Measurements from ENCODE around the gene SCFD2. TPM values are rescaled to one million over a fixed set of nuclear protein-coding genes. Genes with fewer than 3 reads are reported as not detected.
"Not testable (repeated sequence)": the region's sequence is repeated elsewhere in the genome, so short reads cannot be mapped to it uniquely, and the experiment has no call there.

Gene SCFD2
- total RNA-seq, 2 experiments from 2014 or later: 12.6 to 14.6 TPM

DNA sequence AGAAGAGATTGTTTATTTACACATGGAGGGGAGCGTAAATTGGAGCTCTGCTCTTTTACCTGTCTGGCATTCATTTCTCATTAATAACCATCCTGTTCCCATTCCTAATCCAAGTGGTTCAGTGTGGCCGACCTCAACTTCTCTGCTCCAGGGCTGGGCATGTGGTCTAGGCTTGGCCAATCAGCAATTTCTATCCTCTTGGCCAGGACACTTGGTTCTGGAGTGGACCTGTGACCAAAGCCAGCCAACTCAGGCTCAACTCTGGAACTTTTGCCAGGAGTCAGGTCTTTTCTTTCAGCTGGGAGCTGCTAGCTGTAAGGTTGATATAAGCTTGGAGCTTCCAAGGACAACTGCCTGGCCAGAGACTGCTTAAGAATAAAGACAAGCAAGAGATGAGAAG lies 519.4 kb downstream of the SCFD2 start:
- Mint-ChIP-seq H3K27ac (no peak overlapping the region), H3K9me3 (no peaks in the 10 kb centered on the region), H3K4me1 (peaks cover 4% of the 10 kb centered on the region), H3K27me3 (no peaks in the 10 kb centered on the region), H3K36me3 (ENCODE audit: low read depth) (no peaks in the 10 kb centered on the region), H3K4me3 (no peak overlapping the region)
- POLR2A ChIA-PET: no interaction called here
- CTCF ChIA-PET: interaction anchor here (0.6 kb wide), 1 partner anchor 470 kb away, joined by 3 read pairs; no protein-coding TSS in a partner anchor
- no peak for DNase-seq

DNA sequence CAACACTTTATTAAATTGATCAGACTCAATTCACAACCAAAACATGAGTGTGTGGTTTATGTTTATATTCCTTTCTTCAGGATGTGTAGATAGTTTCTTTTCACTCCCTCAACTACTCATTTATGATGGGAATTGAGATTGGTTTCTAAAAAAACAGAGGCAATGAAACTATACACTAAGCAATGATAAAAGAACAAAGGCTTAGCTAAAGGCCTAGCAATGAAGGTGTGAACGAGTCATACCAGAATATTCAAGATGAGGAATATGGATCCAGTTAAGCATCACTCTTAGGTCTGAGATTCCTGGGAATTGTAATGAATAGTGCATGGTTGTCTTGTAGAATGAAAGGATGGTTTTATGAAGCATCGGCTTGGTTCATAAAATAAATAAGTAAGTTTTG lies 521.3 kb downstream of the SCFD2 start:
- no peaks in the 10 kb centered on the region for H3K9me3 Mint-ChIP-seq
- no peak overlapping the region for H3K27ac Mint-ChIP-seq
- no peak overlapping the region for H3K4me3 Mint-ChIP-seq
- ChIA-PET CTCF (no interaction called here), POLR2A (no interaction called here)
- H3K27me3 Mint-ChIP-seq: no peaks in the 10 kb centered on the region
- H3K36me3 Mint-ChIP-seq (ENCODE audit: low read depth): no peaks in the 10 kb centered on the region
- no peak for DNase-seq
- peaks cover 4% of the 10 kb centered on the region for H3K4me1 Mint-ChIP-seq

DNA sequence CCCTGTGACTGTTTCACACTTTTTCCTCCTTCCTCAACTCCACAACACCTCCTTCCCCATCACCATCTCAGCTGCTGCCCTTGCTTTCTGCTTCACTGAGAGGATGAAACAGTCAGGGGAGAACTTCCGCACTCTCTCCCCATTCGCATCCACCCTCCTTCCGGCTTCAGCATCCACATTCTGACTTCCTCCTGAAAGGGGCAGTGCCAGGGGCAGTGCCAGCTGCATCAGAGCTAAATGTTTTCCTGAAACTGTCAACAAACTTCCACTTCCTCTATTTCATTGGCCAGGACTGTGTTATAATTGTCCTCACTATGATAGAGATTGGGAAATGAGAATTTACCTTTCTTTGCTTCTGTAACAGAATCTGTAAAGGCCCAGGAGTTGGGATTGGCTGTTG lies 521.9 kb downstream of the SCFD2 start:
- no peak overlapping the region for H3K4me3 Mint-ChIP-seq
- H3K9me3 Mint-ChIP-seq: no peaks in the 10 kb centered on the region
- H3K27me3 Mint-ChIP-seq: peaks cover 4% of the 10 kb centered on the region
- CTCF ChIA-PET: no interaction called here
- H3K36me3 Mint-ChIP-seq (ENCODE audit: low read depth): no peaks in the 10 kb centered on the region
- no peak for DNase-seq
- peaks cover 4% of the 10 kb centered on the region for H3K4me1 Mint-ChIP-seq
- POLR2A ChIA-PET: no interaction called here
- no peak overlapping the region for H3K27ac Mint-ChIP-seq

DNA sequence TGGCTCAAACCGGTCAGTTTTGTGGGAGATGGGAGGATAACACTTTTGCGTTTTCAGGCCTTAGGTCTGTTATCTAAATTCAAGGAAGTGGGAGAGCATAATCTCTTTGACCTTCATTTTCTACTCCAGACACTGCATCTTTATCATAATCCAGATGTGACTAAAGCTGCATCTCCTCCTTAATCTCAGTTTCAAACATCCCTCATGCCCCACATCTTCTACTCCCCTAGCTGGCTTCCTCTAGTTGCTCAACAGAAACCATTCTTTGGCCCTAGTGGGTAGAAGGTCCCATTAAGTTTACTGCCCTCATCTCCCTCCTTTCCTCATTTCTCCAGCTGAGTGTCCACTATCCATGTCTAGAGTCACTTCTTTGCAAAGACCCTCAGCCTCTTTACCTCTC lies 522.5 kb downstream of the SCFD2 start:
- Mint-ChIP-seq H3K27me3 (peaks cover 4% of the 10 kb centered on the region), H3K27ac (no peak overlapping the region), H3K36me3 (ENCODE audit: low read depth) (no peaks in the 10 kb centered on the region), H3K4me1 (peaks cover 4% of the 10 kb centered on the region), H3K4me3 (no peak overlapping the region), H3K9me3 (no peaks in the 10 kb centered on the region)
- CTCF ChIA-PET: no interaction called here
- POLR2A ChIA-PET: no interaction called here
- no peak for DNase-seq

DNA sequence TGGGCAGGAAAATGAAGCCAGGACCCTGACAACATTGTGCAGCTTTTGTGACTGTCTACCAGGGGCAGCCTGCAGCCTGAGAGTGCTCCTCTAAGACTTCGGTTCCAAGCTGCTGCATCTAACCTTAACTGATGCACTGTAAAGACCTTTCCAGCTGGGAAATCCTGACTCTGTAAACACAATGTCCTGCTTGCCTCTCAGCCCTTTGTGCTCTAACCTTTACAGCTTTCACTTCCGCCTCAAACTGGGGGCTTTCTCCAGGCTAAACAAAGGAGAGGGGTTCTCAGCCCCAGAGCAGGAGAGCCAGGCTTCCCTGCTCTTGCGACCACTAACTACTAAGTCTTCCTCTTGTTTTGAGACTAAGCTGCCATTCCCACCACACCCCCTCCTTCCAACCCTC lies 523.1 kb downstream of the SCFD2 start:
- Mint-ChIP-seq H3K27ac (no peak overlapping the region), H3K36me3 (ENCODE audit: low read depth) (no peaks in the 10 kb centered on the region), H3K4me1 (peaks cover 2% of the 10 kb centered on the region), H3K27me3 (peaks cover 4% of the 10 kb centered on the region), H3K4me3 (no peak overlapping the region), H3K9me3 (no peaks in the 10 kb centered on the region)
- no peak for DNase-seq
- POLR2A ChIA-PET: no interaction called here
- CTCF ChIA-PET: no interaction called here

DNA sequence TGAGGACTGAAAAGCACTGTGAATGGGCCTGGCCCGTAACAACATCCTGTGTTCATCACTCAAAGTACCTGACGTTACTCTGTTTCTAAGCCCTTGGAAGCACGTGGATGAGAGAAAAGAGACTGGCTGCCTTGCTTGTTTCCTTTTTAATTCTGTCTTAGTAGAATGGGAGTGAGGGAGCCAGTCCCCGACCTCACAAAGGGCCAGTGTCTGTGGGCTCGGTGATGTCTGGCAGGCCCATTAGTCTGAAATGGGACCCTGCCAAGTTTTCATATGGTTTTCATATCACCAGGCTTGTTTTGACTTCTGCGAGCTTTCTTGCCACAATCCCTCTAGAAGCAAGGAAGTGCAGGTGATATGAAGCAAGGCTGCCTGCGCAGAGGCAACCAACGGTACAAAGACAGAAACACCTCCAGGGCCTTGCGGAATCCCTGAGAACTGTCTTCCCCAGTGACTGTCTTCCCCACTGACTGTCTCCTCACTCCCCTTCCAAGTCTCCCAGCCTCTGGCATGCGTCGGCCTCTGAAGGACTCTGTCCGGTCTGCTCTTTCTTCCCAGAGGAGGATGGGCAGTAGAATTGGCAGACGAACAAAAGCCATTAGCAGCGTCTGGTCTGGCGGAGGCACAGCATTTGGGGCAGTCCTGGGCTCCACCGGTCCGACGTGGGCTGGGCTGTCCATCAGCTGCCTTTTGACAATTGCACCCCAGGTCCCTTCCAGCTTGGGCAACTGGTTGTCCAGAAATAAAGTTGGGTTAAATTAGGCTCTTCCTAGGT lies 524.0 kb downstream of the SCFD2 start:
- no peak for DNase-seq
- Mint-ChIP-seq H3K27ac (no peak overlapping the region), H3K27me3 (peaks cover 4% of the 10 kb centered on the region), H3K36me3 (ENCODE audit: low read depth) (no peaks in the 10 kb centered on the region), H3K4me1 (peaks cover 2% of the 10 kb centered on the region), H3K4me3 (no peak overlapping the region), H3K9me3 (no peaks in the 10 kb centered on the region)
- CTCF ChIA-PET: no interaction called here
- POLR2A ChIA-PET: no interaction called here

DNA sequence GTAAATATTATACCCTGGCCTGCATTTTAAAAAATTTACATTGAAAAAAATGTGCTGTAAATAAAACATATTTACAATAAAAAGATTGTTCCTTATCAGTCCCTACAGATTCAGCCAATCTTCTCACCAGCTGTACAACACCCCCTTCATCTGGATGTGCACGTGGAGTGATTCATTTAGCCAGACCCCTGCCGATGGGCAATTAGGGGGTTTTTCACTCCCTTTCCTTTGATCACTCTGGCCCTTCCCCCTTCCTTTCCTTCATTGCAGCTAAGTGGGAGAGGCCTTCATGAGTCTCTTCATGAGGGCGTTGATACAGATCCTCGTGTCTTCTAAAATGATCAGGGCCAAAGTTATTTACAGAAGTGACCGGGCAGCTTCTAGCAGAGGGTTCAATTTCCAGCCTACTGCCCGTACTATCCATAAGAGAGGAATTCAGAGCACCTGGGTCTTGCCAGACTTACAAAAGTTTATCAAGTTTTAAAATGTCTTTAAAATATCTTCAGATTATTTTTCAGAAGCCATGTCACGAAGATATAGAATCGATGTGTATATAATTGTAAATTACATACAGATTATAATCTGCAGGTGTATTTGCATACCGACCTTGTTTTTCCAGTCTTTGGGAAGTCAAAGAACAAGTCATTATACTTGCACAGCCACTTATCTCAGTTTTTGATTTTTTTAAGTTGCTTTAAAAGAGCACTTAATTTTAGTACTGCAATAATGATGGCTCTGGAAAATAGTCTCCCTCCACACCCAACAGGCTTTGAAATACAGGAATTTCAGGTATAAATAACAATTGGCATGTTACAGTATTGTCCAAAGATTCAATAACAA lies 525.1 kb downstream of the SCFD2 start:
- no peak overlapping the region for H3K4me3 Mint-ChIP-seq
- peaks cover 4% of the 10 kb centered on the region for H3K27me3 Mint-ChIP-seq
- H3K4me1 Mint-ChIP-seq: peaks cover 2% of the 10 kb centered on the region
- ChIA-PET CTCF (no interaction called here), POLR2A (no interaction called here)
- H3K9me3 Mint-ChIP-seq: no peaks in the 10 kb centered on the region
- no peaks in the 10 kb centered on the region for H3K36me3 Mint-ChIP-seq (ENCODE audit: low read depth)
- DNase-seq: no peak
- no peak overlapping the region for H3K27ac Mint-ChIP-seq

DNA sequence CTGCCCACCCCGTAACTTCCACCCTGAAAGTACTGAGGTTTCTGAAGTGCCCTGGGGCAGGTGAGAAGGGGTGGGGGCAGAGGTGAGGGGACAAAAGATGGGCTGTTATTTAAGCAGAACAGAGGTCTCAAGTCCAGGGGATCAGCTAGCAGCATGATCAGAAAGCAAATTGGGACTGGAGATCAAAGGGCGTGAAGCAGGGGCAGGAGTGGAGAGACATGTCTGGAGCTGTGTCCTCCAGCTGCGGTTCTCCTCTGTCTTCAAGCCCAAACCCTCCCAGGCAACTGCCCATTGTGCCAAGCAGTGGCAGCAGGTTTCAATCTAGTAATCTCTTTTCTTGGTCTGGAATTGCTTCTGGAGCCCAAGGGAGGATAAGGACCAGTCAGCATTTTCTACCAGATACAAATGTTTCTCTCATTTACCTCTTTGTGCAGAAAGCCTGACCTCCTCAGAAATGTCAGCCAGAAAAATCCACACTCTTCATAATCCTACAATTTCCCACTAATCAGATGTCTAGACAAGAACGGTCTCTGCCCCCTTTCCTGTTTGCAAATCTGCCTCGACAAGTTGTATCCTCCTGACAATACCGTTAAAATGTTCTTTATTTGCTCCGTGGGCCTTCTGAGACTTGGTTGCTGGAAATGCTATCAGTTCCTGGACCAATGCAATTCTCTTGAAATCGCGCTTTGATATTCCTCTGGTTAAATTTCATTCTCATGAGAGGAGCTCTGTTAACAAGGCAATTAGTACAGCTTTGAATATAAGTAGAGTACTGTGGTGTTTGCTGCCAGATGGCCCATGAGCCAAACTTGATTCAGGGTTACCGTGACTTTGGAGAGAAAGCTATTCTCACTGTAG lies 526.9 kb downstream of the SCFD2 start:
- Mint-ChIP-seq H3K4me1 (peaks cover 2% of the 10 kb centered on the region), H3K36me3 (ENCODE audit: low read depth) (no peaks in the 10 kb centered on the region), H3K27ac (no peak overlapping the region), H3K27me3 (peaks cover 4% of the 10 kb centered on the region), H3K9me3 (no peaks in the 10 kb centered on the region), H3K4me3 (no peak overlapping the region)
- no peak for DNase-seq
- ChIA-PET CTCF (no interaction called here), POLR2A (no interaction called here)

DNA sequence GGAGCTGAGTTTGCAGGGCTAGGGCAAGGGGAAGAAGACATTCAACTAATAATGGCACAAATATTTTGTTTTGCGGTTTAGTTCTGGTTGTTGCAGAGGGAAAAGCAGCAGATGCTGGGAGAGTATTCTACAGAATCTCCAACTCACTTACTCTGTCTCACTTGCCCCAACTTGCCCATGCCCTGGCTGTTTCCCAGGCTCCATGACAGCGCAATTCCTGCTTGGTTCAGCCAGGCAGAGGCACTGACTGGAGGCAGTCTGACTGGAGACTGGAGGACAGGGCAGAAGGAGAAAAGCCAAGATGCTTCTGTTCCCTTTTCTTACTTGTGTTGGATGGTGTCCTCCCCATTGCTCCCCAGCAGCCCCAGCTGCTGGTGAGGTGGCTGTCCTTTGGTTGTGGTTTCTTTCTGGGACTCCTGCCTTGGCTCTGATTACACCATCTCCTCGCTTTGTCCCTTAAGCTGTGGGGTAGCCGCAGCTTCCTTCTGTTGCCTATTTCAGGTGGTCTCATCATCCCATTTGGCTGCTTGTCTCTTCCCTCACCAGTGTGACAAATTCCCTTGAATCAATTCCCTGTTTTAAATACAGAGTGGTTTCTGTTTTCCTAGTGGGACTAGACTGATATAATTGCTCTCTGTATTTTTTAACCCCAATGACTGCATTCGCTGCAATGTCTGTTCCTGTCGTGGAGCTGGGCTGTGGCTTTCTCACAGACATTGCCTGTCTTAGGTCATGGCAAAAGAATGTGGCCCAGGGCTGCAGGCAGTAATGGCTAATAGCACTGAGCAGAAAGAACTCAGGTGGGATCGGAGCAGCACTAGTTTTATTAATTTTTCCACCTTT lies 527.9 kb downstream of the SCFD2 start:
- peaks cover 4% of the 10 kb centered on the region for H3K27me3 Mint-ChIP-seq
- no peaks in the 10 kb centered on the region for H3K4me1 Mint-ChIP-seq
- POLR2A ChIA-PET: no interaction called here
- H3K4me3 Mint-ChIP-seq: no peak overlapping the region
- no peak for DNase-seq
- no peaks in the 10 kb centered on the region for H3K36me3 Mint-ChIP-seq (ENCODE audit: low read depth)
- CTCF ChIA-PET: no interaction called here
- H3K9me3 Mint-ChIP-seq: no peaks in the 10 kb centered on the region
- no peak overlapping the region for H3K27ac Mint-ChIP-seq

DNA sequence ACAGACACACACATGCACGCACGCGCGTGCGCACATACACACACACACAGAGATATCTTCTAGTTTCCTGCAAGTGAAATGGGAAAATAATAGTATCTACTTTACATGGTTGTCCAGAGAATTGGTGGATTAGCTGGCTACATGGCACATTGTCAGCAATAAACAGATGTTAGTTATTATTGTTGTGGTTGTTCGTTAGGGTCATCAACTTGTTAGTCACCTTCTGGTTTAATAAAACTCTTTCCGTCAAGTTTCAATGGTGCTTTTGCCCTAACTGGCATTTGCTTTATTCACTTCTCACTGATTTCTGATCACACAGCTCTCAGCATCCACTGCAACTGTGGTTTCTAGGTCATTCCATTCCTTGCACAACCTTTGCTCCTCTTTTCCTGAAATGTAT lies 529.2 kb downstream of the SCFD2 start:
- Mint-ChIP-seq H3K9me3 (no peaks in the 10 kb centered on the region), H3K4me1 (no peaks in the 10 kb centered on the region), H3K4me3 (no peak overlapping the region), H3K36me3 (ENCODE audit: low read depth) (no peaks in the 10 kb centered on the region), H3K27ac (no peak overlapping the region), H3K27me3 (peaks cover 4% of the 10 kb centered on the region)
- CTCF ChIA-PET: no interaction called here
- POLR2A ChIA-PET: no interaction called here
- no peak for DNase-seq

DNA sequence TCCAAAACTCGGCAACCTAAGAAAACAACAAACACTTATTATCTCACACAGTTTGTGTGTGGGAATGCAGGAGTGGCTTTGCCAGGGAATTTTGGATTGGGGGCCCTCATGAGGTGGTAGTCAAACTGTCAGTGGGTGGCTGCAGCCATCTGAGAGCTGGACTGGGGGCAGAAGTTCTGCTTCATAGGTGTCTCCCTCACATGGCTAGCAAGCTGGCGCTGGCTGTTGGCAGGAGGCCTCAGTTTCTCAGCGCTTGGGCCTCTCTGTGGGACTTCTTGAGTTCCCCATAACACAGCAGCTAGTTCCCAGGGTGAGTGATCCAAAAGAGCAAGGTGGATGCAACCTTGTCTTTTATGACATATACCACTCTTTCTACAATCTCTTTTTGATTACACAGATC lies 529.7 kb downstream of the SCFD2 start:
- CTCF ChIA-PET: no interaction called here
- Mint-ChIP-seq H3K27ac (no peak overlapping the region), H3K36me3 (ENCODE audit: low read depth) (no peaks in the 10 kb centered on the region), H3K27me3 (peaks cover 4% of the 10 kb centered on the region), H3K9me3 (no peaks in the 10 kb centered on the region), H3K4me3 (no peak overlapping the region), H3K4me1 (no peaks in the 10 kb centered on the region)
- POLR2A ChIA-PET: no interaction called here
- no peak for DNase-seq

DNA sequence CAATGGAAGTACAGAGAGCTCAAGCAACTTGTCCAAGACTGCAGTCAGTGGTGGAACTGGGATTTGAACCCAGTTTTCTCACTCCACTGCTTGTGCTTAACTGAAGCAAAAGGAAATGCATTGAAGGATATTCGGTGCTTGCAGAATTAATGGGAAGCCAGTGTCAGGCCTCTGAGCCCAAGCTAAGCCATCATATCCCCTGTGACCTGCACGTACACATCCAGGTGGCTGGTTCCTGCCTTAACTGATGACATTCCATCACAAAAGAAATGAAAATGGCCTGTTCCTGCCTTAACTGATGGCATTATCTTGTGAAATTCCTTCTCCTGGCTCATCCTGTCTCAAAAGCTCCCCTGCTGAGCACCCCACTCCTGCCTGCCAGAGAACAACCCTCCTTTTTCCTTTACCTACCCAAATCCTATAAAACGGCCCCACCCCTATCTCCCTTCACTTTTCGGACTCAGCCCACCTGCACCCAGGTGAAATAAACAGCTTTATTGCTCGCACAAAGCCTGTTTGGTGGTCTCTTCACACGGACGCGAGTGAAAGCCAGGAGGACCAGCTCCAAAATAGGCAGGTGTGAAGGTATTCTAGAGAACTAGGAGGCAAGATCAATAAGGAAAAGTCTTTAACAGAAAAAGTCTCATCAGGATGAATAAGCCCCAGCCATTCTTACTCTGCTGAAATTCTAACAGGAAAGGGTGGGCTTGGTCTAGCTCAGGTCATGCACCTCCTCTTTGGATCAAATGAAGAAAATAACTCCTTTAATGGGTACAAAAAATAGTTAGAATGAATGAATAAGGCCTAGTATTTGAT lies 531.0 kb downstream of the SCFD2 start:
- H3K4me1 Mint-ChIP-seq; H3K4me3 Mint-ChIP-seq; POLR2A ChIA-PET; DNase-seq; H3K36me3 Mint-ChIP-seq (ENCODE audit: low read depth); H3K27ac Mint-ChIP-seq; H3K9me3 Mint-ChIP-seq; H3K27me3 Mint-ChIP-seq: not testable (repeated sequence)
- CTCF ChIA-PET: interaction anchor here (0.6 kb wide), 1 partner anchor 77 kb away, joined by 3 read pairs; no protein-coding TSS in a partner anchor
